ENCODE measurements around the gene RGS6.

RGS6 gene

GRCh38 chr14:72254937-72255472, 322.8 kb downstream of the RGS6 start:
- DNase-seq = no peak

- DNase-seq = no peak
Measured at GRCh38 chr14:72256055-72256454, 323.8 kb downstream of the RGS6 start.

DNA sequence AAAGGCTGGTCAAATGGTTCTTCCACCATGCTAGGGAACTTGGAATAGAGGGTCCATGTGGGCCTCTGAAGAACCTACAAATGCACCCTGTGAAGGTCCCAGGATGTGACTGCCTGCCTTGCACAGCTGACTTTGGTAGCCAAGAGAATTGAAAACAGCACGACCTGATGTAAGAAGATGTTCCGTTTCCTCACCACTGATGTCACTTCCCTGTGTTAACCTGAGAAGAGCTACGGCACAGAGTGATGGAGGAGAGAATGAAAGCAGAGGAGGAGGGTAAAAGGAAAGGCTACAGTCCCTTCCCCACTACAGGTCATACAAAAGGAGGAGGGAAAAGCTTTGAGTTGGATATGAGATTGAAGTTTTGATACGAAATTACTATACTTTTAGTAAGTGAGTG, 328.8 kb downstream of the RGS6 start:
- DNase-seq = no peak

DNA sequence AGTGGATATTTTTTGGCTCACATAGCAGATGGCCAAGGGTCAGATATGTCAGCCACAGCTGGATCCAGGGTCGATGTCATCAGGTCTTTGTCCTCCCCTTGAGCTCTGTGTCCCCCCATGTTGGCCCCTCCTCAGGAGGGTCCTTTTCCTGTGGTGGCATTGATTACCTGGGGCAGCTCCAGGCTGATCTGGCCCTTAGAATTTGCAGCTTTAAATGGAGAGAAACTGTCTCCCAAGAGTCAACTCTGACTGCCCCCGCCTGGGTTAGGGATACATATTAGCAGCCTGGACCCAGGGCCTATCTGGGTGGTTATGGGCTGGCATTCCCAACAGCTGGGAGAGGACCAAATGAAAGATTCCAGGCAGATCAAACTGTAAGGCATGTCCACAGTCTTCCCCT, 330.5 kb downstream of the RGS6 start:
- no peak for DNase-seq

- DNase-seq = no peak
Measured at GRCh38 chr14:72264716-72265115, 332.5 kb downstream of the RGS6 start.

GRCh38 chr14:72270147-72270727, 338.0 kb downstream of the RGS6 start:
- DNase-seq = no peak

GRCh38 chr14:72270749-72271148, 338.5 kb downstream of the RGS6 start:
- no peak for DNase-seq

DNA sequence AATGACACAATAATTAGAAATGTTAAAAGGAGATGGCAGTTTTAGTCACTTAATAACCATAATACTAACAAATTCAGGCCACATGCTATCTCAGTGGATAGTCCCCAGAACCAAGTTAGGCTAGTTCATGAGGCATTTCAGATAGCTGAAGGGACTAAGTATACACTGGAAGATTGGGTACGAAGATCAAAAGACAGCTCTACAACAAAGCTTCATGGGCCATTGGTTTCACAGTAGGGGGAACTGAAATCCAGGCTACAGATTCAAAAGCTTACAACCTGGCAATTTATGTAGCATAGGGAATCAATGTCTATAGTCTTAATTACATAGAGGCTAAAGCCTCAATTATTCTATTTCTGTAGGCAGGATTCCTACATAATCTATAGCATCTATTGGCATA, 343.0 kb downstream of the RGS6 start:
- DNase-seq = no peak

- no peak for DNase-seq
Measured at GRCh38 chr14:72278316-72278715, 346.1 kb downstream of the RGS6 start.

DNA sequence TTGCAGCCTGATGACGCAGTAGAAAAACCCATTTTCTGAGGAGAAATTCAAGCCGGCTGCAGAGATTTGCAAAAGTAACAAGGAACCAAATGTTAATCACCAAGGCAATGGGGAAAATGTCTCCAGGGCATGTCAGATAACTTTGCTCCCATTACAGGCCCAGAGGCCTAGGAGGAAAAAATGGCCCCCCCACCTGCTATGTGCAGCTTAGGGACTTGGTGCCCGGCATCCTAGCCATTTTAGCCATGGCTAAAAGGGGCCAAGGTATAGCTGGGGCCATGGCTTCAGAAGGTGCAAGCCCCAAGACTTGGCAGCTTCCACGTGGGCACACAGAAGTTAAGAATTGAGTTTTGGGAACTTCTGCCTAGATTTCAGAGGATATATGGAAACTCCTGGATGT, 351.9 kb downstream of the RGS6 start:
- no peak for DNase-seq

DNA sequence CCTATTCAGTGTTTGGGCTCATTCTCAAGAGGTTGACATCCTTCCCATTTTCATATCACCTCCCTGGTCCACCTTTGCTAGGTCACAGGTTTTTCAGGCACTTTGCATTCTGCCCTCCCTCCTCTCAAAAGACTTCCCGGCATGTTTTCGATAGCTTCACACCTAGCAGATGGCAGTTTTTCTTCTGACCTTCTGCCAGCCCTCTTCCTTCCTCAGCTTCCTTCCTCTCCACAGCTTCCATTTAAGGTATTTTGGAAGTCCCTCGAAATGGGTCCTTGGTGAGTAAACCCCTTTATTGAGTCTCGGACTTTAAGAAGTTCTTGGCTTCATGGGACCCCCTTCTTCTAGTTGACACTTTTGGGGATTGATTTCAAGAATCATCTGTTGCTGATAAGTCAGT, 358.0 kb downstream of the RGS6 start:
- DNase-seq = no peak

DNA sequence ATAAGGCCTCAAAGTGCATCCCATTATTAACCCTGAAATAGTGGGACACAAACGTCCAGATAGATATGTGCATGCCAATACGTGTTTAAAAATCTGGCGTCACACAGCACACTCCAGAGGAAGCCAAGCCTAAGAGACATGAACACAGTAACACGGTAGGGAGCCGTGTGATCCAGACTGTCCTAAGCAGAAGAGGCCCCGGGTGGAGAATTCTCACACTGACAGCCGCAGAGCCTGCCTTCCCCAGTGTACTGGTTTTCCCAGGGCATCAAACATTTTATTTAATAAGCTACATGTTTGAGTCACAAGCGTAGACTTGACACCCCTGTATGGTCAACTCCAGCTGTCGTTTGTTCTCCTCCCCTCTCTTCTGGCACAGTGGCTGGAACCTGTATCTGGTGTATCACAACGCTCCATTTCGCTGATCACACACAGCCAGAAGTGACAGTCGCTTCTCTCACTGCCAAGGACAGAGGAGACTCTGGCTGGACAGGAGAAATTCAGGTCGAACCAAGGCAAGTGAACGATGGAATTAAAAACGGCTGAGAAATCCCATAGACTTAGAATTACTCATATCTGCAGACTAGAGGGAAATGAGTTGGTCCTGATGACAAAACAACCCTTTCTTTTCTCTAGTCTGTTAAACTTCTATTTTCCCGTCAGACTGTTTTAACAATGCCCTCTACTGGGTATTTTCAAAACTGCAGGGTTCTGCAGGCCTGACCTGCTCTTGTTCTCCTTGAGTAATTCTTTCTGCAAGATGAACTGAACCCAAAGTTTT, 359.9 kb downstream of the RGS6 start:
- DNase-seq = peak in 1 of 2 donors; percentile 20

GRCh38 chr14:72292689-72293024, 360.4 kb downstream of the RGS6 start:
- DNase-seq = no peak

- DNase-seq = no peak
Measured at GRCh38 chr14:72301352-72301751, 369.1 kb downstream of the RGS6 start.

DNA sequence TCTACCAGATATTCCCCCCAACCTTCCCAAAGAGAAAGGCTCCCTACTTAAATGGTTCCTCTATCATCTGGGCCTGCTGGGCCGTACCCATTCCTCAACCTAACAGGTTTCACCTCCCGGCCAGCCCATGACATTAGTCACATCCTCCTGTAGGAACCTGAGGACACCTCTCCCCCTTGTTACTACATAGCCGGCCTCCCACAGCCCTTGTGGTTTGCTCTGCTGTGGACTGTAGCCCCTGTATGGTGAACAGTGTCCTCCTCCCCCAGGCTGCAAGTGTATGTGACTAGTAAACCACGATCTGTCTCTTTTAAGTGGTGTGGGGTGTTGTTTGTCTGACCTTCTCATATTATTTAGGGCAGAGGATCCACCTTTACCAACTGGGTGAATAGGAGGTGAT, 371.7 kb downstream of the RGS6 start:
- DNase-seq = no peak

DNA sequence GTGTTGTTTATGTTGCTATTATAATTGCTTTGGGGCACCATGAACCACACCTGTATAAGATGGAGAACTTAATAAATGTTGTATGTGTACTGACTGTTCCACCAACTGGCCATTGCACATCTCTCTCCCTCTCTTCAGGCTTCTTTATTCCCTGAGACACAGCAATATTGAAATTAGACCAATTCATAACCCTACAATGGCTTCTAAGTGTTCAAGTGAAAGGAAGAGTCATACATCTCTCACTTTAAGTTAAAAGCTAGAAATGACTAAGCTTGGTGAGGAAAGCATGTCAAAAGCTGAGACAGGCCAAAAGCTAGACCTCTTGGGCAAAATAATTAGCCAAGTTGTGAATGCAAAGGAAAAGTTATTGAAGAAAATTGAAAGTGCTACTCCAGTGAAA, 373.3 kb downstream of the RGS6 start:
- DNase-seq = no peak

DNA sequence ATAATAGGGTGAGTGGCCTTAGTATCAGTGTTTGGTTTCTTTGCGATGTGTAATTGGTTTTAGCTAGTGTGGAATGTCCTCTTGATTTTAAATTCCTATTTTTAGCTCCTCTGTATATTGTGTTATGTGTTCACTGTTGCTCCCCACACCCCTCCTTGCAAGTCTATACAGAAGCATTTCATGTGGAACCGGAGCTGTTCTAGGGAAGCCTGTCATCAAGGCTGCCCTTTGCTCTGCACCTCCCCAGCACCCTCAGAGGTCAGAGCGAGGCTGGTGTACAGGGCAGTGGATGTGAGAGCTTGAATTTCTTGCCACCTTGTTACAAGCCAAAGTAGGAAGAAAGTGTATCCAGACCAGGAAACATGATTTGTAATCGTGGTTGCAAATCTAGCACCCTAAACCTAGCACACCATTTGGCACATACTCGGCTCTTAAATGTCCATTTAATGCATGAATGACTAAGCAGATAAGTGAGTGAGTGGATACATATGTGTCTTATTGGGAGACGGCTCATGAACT, 376.8 kb downstream of the RGS6 start:
- DNase-seq = no peak

DNA sequence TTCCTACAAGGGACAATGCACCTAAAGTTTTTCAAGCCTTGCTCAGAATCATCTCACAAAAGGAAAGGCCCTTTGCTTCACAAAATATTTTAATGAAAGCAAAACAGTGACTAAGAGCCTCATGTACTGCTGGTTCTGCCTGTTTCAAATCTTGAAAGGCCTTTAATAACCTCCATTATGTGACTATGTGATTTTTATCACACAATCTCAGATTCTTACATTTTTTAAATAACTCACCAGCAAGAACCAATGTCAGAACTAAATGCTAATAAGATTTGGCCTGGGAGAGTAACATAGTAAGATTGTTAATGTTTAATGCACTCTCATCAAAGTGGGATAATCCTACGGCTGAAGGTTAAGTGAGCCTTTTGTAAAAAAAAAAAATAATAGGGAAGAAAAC, 378.9 kb downstream of the RGS6 start:
- DNase-seq = no peak

DNA sequence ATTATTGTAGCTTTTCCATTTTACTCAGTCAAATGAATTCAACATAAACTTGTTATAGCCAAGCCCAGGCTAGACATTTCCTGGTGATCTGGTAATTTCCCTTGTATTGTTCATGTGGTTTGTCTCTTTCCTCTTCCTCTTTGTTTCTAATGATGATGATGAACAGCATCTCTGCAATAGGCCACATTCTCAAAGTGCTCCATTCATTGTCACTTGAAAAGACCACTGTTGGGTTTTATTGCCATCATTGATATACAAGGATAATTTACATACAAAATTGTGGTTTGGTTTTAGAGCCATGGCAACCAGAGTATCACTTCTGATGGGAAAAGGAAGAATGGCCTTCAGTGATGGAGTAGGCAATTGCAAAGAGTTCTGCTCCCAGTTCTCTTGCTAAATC, 379.3 kb downstream of the RGS6 start:
- DNase-seq = no peak

DNA sequence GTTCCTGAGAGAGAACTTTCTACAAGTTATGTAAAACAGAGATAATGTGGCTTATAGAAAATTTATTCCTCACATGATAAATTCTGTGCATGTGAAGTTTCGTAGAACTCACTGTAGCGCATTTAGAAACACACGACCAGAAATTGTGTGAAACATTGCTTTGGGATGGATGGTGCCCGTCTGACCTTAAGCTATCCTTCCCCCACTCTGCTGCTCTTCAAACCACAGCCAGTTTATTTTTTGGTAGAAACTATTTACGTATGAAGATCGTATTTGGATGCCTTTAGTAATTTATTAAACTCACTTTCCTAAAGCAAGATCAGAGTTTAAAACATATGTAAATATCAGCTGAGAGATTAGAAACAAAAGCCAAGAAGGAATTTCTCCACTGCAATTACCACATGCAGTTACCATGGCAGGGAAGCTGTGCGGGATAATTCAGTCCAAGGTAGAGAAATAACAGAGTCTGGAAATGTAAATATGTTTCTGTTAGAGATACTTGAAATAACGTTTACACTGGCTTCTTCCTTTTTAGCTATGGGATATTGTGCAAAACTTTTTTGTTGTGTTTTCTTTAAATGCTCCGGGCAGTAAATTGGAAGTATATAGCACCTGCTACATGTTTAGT, 382.7 kb downstream of the RGS6 start:
- no peak for DNase-seq

GRCh38 chr14:72315714-72316113, 383.5 kb downstream of the RGS6 start:
- no peak for DNase-seq

DNA sequence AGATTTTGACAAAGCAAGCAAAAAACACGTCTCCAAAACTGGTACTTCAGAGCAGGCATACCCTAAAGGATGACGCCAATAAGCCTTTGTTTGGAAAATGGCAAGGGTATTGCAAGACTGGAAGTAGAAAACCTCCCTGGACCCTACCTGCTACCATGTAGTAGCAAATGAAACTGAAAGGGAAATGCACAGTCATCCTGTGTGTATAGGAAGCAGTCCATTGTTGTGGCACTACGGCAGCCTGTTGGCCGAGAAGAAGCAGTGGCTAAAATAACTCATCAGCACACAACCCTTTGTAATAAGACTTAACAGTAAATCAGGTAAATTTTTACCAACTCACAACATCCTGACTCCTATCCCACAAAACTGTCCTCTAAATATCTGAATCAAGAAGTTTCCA, 386.4 kb downstream of the RGS6 start:
- DNase-seq = no peak

DNA sequence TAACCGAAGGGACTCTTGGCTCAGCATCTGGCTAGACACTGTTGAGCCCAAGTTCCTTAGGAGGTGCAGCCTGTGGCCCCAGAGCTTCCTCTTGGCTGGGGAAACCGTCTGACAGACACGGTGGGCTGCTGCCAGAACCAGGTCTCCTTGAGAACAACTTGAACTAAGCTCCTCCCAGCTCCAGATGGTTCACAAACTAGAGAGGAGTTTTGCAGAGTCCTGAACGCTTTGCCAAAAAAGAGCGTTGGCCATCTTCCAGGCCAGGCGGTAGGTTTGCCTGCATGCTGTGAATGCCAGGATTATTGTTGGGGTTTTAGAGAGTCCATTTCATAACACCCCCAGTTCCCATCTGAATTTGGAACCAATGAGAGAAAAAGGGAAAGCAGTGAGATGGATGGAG, 399.8 kb downstream of the RGS6 start:
- DNase-seq = no peak

DNA sequence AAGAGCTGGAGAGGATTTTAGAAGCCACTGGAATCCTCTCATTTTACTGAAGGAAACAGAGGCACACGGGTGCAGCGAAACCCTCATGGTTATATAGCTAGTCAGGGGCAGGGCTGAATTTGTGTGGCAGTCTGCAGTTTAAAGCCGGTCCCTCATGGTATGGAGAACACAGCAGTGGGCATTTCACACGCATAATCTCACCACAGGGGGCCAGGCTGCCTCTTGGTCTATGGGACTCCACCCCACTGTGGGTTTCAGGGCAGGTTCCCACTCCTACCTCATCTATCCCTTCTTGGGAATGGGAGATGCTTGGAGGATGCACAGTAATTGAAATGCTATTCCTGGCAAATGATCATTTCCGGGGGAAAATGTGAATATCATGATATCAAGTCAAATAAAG, 400.6 kb downstream of the RGS6 start:
- no peak for DNase-seq

Measured in CD4-positive, alpha-beta T cell treated with Interferon alpha-2 for 1 hour (primary cell).